MV-4-11 (cell line): ENCODE results near the gene NOBOX.
"Not testable (repeated sequence)": the region's sequence is repeated elsewhere in the genome, so short reads cannot be mapped to it uniquely, and the experiment has no call there.

Experiments
- DNase-seq: peaks from one replicate; lab custom pipeline; 2025; lab: John Stamatoyannopoulos, UW

The NOBOX gene

DNA sequence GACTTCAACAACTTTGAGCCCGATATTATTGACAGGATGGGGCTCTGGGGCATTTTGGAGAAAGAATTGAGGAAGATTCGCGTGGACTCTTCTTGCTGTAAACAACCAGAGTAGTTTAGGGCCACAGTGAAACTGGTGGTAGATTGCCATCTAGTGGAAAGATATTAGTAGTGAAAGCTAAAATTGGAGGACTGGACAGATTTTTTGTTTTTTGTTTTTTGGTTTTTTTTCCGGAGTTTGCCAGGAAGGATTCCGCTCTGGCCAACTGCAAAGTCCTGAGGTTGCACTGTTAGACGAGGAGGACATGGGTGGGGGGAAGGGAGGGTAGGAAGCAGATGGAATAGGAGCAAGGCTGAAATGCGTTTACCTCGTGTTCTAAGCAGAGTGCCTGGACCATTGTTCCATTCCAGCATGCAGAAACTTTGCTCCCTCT lies 11.7 kb downstream of the NOBOX start:
- DNase-seq: no peak

GRCh38 chr7:144391014-144391413 lies 12.5 kb downstream of the NOBOX start:
- DNase-seq: no peak

DNA sequence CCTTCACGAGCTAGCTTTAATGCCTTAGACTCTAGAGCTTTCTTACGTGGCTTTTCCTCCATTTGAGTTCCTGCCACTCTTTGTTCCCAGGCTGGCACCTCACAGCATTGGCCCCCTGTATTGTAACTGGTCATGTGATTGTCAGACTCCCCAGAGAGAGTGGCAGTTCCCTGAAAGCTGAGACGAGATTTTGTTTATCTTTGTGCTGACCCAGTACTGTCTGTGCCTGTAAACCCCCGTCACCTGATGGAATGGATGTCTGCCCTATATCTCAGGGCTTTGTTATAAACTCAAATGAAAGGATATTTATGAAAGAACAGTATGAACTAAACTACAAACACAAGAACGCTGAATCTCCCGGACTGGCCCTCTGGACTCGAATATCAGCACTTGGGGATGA lies 13.0 kb downstream of the NOBOX start:
- DNase-seq: no peak

- DNase-seq: no peak
These were observed 14.5 kb downstream of the NOBOX start for GRCh38 chr7:144388950-144389349.

DNA sequence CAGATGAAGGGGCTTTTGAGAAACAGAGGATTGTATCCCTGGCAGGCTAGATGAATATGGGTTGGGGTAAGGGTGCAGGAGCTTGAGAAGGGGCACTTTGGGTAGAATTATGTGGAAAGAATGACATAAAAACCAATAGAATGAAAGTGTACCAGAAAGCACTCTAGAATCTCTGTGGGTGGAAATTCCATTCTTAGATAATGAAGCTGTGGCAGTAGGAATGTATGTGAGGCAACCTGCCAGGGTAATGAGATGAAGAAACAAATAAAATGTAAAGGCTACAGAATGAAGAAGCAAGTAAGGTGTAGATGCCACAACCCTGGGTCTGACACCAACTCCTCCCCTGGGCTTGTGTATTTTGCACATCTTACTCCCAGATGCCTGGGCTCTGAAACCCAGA lies 16.8 kb downstream of the NOBOX start:
- DNase-seq: no peak

DNA sequence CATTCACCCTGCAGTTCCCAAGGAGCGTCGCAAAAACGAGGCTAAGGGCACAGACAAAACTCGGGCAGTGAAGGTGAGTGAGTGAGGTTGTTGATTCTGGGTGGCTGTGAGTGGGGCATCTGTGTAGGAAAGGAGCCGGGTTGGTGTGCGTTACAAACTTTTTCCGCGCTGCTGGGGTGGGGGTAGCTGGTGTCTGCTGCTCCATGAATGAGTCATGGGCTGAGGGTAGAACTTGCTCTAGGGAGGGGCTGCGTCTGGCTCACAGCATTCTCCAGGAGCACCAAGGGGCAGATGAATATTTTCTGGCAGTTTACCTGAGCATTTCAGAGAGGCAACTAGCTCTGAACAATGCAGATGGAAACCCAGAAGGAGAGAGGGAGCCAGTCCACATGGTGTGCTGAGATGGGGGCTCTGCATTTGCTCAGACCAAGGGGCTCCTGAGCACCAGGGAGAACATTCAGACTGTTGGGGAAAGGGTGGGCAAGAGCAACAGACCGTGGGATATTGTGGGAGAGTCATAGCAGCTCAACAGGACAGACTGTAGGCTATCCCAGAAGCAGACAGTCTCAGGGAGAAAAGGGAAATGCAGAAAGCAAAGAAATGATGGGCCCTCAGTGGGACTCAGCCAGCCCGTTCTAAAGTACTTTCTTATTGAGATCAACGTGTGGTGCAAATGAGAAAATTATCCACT lies 18.8 kb downstream of the NOBOX start:
- DNase-seq: no peak

- DNase-seq: no peak
These were observed 19.4 kb downstream of the NOBOX start for GRCh38 chr7:144384071-144384470.

GRCh38 chr7:144379776-144380384 lies 23.6 kb downstream of the NOBOX start:
- DNase-seq: no peak

GRCh38 chr7:144378651-144379050 lies 24.8 kb downstream of the NOBOX start:
- no peak for DNase-seq

GRCh38 chr7:144369221-144369620 lies 34.3 kb downstream of the NOBOX start:
- not testable (repeated sequence) for DNase-seq

DNA sequence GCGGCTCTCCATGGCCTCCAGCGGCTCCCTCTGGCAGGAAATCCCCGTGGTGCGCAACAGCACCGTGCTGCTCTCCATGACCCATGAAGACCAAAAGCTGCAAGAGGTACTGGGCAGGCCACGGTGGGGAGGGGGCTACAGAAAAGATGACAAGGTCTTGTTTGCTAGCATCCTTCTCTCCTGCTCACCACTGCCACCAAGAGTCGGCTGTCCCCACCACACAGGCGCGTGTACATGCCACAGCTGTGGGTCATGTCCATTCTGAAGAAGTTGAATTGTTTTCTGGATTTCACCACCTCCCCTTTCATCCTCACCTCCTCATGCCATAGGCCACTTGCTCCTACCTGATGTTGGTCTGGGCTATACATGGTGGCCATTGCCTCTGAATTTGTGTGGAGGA lies 36.2 kb downstream of the NOBOX start:
- DNase-seq: not testable (repeated sequence)

GRCh38 chr7:144365523-144365922 lies 38.0 kb downstream of the NOBOX start:
- DNase-seq: not testable (repeated sequence)

GRCh38 chr7:144362061-144362460 lies 41.4 kb downstream of the NOBOX start:
- DNase-seq: not testable (repeated sequence)

- DNase-seq: not testable (repeated sequence)
These were observed 46.6 kb downstream of the NOBOX start for GRCh38 chr7:144356860-144357259.

GRCh38 chr7:144356185-144356584 lies 47.3 kb downstream of the NOBOX start:
- not testable (repeated sequence) for DNase-seq

- DNase-seq: not testable (repeated sequence)
These were observed 48.2 kb downstream of the NOBOX start, which contains the start of gene ARHGEF5 for GRCh38 chr7:144355176-144355822. ARHGEF5 (plus strand) TSS chr7:144355402; CDS start chr7:144362670, 7,268 bp downstream.

DNA sequence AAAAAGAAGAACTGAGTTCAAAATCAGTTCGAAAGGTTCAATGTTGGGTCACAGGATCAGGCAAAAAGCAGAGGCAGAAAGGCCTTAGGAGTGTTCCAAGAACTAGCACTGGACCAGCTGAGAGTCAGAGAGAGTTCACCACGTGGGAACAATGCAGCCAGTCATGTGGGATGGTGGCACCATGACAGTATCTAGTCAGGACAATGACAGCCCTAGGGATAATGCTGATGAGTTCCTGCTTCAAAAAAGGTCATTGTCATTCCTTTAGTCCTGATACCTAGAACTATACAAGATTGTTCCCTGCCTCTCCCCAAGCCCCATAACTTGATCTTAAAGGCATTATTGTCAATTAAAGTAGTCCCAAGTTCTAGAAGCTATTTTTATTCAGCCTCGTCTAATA lies 51.8 kb downstream of the NOBOX start:
- DNase-seq: not testable (repeated sequence)

DNA sequence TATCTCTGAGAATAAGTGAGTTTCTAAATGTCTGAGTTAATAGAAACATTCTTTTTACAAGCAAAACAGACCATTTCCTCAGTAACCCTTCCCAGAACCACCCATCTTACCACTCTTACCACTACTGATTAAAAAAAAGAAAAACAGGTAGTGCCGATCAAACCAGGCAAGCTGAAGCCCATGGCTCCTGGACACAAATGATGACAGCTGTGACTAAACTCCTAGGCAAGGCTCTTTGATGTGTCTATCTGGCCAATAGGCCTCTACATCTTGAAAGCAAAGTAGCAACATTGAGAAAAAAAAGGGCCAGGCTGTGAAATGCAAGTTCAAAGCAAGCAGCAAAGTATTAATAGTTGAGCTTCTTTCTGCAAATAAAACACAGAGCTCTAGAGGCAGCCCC lies 54.9 kb downstream of the NOBOX start:
- DNase-seq: not testable (repeated sequence)
